IMR-90 (cell line): ENCODE results near the gene PKIG.

Source experiments
- CTCF ChIP-seq: conservative IDR thresholded peaks from 2 replicates; pipeline ENCODE4 v1.5.1; 2012; ENCODE audit warnings: mild to moderate bottlenecking, low read depth, low read length, improper control_type of control experiment
- FOS ChIP-seq: fragments of 150-350 bp; IDR thresholded peaks from 2 replicates; pipeline ENCODE4 v1.6.1; 2016; ENCODE audit warnings: low read depth, low read length
- MAZ ChIP-seq: IDR thresholded peaks from 2 replicates; pipeline ENCODE4 v1.6.1; 2012; ENCODE audit warnings: low read depth, mild to moderate bottlenecking, low read length, improper control_type of control experiment, moderate library complexity, borderline replicate concordance
- POLR2A ChIP-seq: IDR thresholded peaks from 2 replicates; pipeline ENCODE4 v1.6.1; 2012; ENCODE audit warnings: mild to moderate bottlenecking, low read depth, low read length
- RAD21 ChIP-seq: IDR thresholded peaks from 2 replicates; pipeline ENCODE4 v1.6.1; 2012; ENCODE audit warnings: low read length, improper control_type of control experiment
- SMC3 ChIP-seq: fragments of 150-350 bp; IDR thresholded peaks from 2 replicates; pipeline ENCODE4 v1.6.1; 2016; ENCODE audit warnings: low read depth, mild to moderate bottlenecking, antibody characterized with exemption, low read length, moderate library complexity

GRCh38 chr20:44614525-44614924 lies 32.1 kb downstream of the PKIG start:
- no peak for TF ChIP-seq MAZ
- no peak for TF ChIP-seq POLR2A
- no peak for TF ChIP-seq CTCF
- TF ChIP-seq RAD21, result no peak
- no peak for TF ChIP-seq FOS
- TF ChIP-seq SMC3, result no peak
